ENCODE measurements around the gene GRIN1. TPM values are rescaled to one million over a fixed set of nuclear protein-coding genes. Genes with fewer than 3 reads are reported as not detected.

GRIN1 gene
- total and polyA plus RNA-seq, 10 of the 15 experiments (the other 5 are each of a cell fraction or from before 2014, with no cell fraction given): 0.05 to 0.10 (median 0.06) TPM; not detected in 6

GRCh38 chr9:137214620-137215019 is 75.7 kb downstream of the GRIN1 start:
- intact Hi-C loops (cut with micrococcal nuclease; ENCODE audit: unreplicated experiment): no loop called here
- POLR2A ChIA-PET: interaction anchor here (1.2 kb wide), 1 partner anchor 14 kb away, joined by 4 read pairs; the partner anchor contains the start of gene TPRN
- CTCF ChIA-PET: interaction anchor here (1.1 kb wide), 1 partner anchor 12 kb away, joined by 3 read pairs; the partner anchor contains the start of gene RNF224
- FAIRE-seq (no peak), ATAC-seq (no peak), DNase-seq (ENCODE audit: low read depth, low spot score) (no peak)
- Histone ChIP-seq H3K4me3 (no peak overlapping the region), H3K36me3 (ENCODE audit: control insufficient read depth in 2 of 2, insufficient read depth in 2 of 2, low read length in 1 of 2) (peaks cover 0 to 2% of the 10 kb centered on the region in 2 experiments; a peak in 3 of 4 replicates), H3K4me1 (ENCODE audit: control insufficient read depth, insufficient read depth, low read length) (no peaks in the 10 kb centered on the region), H3K27me3 (replicated peaks in 1 of 2; ENCODE audit: control insufficient read depth in 2 of 2, insufficient read depth in 2 of 2, low read length in 1 of 2) (no peaks in the 10 kb centered on the region), H3K79me2 (ENCODE audit: control insufficient read depth, insufficient read depth, low read length) (no peaks in the 10 kb centered on the region), H3K9ac (ENCODE audit: control insufficient read depth, insufficient read depth, low read length) (no peak overlapping the region), H3K9me3 (replicated peaks; ENCODE audit: control insufficient read depth, insufficient read depth, low read length) (no peaks in the 10 kb centered on the region), H4K20me1 (ENCODE audit: control insufficient read depth, insufficient read depth) (no peaks in the 10 kb centered on the region), H3K4me2 (ENCODE audit: control insufficient read depth, insufficient read depth) (no peak overlapping the region), H2AFZ (ENCODE audit: control insufficient read depth, low read depth, low read length) (no peak overlapping the region), H3K27ac (ENCODE audit: control insufficient read depth, insufficient read depth) (no peak overlapping the region)
- in situ Hi-C loops (cut with MboI): no loop called here
- BruUV-seq (replicated peaks): no TSS peak
- RAD21 ChIA-PET (ENCODE audit: unreplicated experiment): no interaction called here
- SMC1A ChIA-PET (ENCODE audit: uncharacterized antibody, unreplicated experiment): no interaction called here
- 93% methylated on average over 18 of the region's 19 CpGs for WGBS (ENCODE audit: insufficient coverage, insufficient replicate concordance, low lambda C conversion rate, missing lambda C conversion rate)
- TF ChIP-seq PAX5 (IDR thresholded peaks at IDR 0.05; ENCODE audit: borderline replicate concordance, low read depth, low read length) (no peak), HDGF (IDR thresholded peaks at IDR 0.05) (no peak), ZNF384 (IDR thresholded peaks at IDR 0.05; ENCODE audit: borderline replicate concordance, low read depth, low read length) (no peak), SREBF1 (IDR thresholded peaks at IDR 0.05; ENCODE audit: low read length) (no peak), ZNF207 (IDR thresholded peaks at IDR 0.05; ENCODE audit: borderline replicate concordance) (no peak), FOXK2 (IDR thresholded peaks at IDR 0.05) (no peak), ZNF622 (IDR thresholded peaks at IDR 0.05) (no peak), JUNB (IDR thresholded peaks at IDR 0.05) (no peak), GABPA (IDR thresholded peaks at IDR 0.05; ENCODE audit: low read depth) (no peak)
